Stimulated activated CD4-positive, alpha-beta T cell treated with anti-CD3 and anti-CD28 coated beads, Interleukin-4, amount 100 ng/mL, for 24 hours (primary cell): Measurements from ENCODE around the gene ANXA6.

Source experiments
- DNase-seq: peaks from one replicate; pipeline ENCODE4 v3.0.0-alpha.2; 2020

The ANXA6 gene

GRCh38 chr5:151097061-151097460 is 60.5 kb downstream of the ANXA6 start:
- no peak for DNase-seq

DNA sequence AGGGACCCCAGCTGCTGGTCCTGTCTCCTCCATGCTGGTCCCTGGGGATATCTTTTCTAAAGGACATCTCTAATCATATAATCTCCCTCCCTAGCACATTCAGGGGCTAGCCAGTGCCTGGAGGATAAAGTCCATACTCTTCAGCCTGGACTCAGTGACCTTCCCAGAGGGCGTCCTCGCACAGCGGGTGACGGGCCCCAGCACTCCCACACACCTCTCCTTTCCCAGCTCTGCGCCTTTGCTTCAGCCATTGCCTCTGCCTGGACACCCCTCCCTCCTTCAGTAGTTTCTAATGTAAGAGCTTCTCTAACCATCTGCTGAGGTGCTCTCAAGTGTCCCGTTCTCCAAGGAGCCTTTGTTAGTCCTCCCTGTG is 61.6 kb downstream of the ANXA6 start:
- DNase-seq: no peak

GRCh38 chr5:151095341-151096000 is 62.1 kb downstream of the ANXA6 start:
- DNase-seq: no peak

GRCh38 chr5:151094852-151095245 is 62.7 kb downstream of the ANXA6 start:
- no peak for DNase-seq

DNA sequence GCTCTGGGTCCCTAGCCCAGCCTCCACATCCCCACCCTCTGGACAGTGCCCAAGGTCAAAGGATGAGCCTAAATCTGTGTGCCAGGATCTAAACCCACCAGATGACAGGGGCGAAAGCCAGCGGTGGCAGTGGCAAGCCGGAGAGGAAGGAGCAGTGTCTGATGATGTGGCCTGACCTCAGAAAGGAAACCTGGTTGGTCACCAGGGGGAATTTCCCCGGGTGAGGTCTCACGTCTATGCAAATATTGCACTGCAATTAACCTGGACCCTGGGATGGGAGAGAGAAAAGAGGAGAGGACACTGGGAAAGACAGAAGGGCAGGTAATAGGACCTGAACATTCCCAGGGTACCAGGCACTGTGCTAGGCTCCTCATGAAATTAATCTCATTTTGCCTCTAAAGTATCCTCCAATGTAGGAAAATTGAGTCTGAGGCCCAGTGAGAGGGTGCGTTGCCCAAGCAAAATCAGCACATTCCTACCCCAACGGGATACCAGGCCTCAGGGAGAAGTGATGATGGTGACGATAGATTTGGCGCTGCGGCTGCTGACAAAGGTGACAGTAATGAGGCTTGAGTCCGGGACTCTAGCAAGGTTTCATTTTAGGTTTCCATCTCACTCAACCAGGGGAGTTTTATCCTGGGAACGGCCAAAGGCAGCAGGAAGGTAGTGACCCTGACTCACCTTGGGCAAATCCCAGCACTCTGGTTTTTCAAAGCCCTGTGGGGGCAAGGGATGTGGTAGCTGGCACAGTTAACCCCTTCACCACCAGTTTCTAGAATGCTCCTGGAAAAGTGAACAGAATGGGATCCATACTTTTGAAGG is 63.3 kb downstream of the ANXA6 start:
- DNase-seq: peak; percentile 73

DNA sequence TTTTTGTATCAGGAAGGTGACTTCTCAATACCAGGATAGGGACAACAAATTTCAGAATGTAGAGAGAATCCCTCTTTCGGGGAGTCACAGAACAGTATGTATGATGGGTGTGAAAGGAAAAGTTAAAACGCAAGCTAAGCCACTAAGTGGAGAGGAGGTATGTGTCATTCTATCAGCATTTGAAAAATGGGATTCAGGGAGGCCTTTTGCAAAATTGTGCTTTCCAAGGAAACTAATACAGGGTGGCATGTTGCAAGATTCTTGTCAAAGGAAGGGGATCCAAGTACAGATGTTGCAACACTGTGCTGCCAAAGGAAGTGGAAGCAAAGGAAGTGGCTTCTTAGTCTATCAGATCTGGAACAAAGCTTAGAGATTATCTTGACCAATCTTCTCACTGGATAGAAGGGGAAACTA is 64.1 kb downstream of the ANXA6 start:
- no peak for DNase-seq

- DNase-seq: no peak
Observed at GRCh38 chr5:151092762-151093161, 64.8 kb downstream of the ANXA6 start.

- DNase-seq: no peak
Observed at GRCh38 chr5:151089726-151090125, 67.9 kb downstream of the ANXA6 start.

- no peak for DNase-seq
Observed at GRCh38 chr5:151088986-151089385, 68.6 kb downstream of the ANXA6 start.

GRCh38 chr5:151087486-151087885 is 70.1 kb downstream of the ANXA6 start:
- DNase-seq: no peak

DNA sequence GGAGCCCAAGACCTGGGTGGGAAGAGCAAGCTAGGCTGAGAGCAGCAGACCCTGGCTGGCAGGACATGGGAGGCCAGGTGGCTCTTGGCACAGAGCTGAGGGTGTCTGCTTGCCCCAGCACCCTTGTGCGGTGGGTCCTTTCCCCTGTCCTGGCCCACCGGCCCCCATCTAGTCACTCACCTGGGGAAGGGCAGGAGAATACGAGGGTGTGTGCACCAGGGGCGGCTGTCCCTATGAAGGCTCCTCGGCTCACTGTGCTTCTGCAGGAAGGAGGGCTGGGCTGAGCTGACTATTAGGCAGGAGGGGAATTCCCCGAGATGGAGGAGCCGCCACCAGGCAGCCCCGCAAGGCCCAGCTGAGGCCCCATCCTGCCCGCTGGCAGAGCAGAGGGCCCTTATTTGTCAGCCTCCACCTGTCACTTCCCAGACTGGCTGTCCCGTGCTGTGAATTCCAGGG is 70.6 kb downstream of the ANXA6 start:
- peak; percentile 76 for DNase-seq

GRCh38 chr5:151086192-151086869 is 71.2 kb downstream of the ANXA6 start:
- DNase-seq: no peak

DNA sequence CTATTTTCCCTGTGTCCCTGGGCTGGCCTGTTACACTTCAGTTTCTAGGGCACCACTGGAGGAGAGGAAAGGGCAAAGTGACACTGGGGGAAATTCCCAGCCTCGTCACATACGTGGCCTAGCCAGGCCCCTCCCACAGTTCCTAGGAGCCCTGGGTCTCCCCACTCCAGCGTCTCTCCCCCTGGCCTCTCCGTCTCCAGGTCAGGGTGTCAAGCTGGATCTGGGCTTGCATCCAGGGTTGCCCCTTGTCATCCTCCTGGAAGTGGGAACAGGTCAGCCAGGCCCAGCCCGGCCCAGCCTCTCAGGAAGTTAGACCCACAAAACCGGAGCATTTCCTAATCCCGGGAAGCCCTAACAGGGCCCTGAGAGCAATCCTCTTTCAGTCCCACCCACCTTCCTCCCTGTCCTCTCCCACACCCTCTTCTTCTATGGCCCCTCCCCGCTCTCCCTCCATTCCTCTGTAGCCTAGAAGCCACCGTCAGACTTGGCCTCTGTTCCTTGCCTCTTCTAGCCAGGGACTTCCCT is 72.0 kb downstream of the ANXA6 start:
- DNase-seq: peak; percentile 53

GRCh38 chr5:151084363-151084762 is 73.2 kb downstream of the ANXA6 start:
- no peak for DNase-seq

DNA sequence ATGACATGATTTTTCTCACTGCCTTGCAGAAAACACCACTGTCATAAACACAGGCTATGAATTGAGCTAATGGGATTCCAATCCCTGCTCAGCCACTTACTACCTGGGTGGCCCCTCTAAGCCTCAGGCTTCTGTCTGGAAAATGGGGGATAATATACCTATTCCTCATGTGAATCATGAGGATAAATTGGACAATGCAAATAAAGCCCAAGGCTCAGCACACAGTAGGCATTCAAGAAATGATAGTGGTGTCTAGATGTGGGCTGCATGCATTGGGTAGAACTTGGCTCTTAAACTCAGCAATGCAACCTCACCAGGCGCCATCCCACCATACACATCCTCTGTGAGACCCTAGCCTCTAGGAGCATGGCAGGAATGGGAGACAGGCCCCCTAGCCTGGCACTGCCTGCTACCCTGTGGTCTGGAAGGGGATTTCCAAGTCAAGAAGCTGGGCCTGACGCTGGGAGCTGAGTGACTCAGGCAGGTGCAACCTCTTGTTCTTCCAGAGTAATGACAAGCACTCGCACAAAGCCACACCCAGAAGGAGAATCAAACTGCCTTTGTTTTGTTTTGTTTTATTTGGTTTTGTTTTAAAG is 74.4 kb downstream of the ANXA6 start:
- peak; percentile 81 for DNase-seq

- no peak for DNase-seq
Observed at GRCh38 chr5:151082282-151082902, 75.2 kb downstream of the ANXA6 start.

GRCh38 chr5:151081431-151082281 is 75.9 kb downstream of the ANXA6 start:
- DNase-seq: no peak

GRCh38 chr5:151080613-151081430 is 76.8 kb downstream of the ANXA6 start, which contains the start of gene TNIP1:
Gene TNIP1 (minus strand): TSS chr5:151081034. CDS start chr5:151065095, 15,939 bp downstream.
- DNase-seq: peak; percentile 93

DNA sequence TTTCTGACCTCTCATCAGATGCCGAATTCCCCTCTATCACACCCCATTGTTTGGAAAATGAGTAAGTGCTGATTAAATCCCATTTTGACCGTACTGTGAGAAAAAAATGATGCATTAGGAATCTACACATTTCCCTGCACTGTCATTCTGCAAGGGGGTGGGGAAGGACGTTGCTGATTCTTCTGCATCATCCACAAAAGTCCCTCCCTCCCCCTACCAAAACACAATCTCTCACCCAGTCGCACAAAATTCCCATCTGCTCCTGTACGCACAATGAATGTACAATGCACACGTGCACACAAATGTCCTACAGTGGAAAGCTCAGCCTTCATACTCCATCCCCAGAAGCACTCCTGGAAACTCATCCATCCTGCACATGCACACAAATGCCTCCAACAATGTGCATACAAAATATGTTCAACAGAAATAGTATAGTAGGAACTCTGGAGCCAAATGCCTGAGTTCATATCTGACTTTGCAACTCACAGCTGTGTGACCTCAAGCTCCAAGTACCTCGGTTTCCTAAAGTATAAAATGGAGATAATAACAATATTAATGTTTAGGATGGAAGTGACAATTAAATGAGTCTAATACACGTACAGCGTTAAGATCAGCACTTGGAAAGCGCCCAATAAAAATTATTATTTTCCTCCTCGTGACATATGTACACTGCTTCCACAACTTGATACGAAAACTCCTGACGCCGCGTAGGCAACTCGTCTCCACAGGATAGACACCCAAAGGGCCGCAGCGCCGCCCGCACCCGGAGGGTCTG is 77.6 kb downstream of the ANXA6 start:
- peak; percentile 72 for DNase-seq
